IMR-90 (cell line): ENCODE results near the gene DPP6. TPM values are rescaled to one million over a fixed set of nuclear protein-coding genes. Genes with fewer than 3 reads are reported as not detected.

Experiments used
- ATAC-seq: fragments of 200-7000 bp; cut with Tn5 transposase; 2 replicates; pipeline ENCODE4 v1.9.1; 2020; ENCODE audit warnings: low read depth, mild to moderate bottlenecking, moderate library complexity
- BruUV-seq: library from RNA; stranded (reverse); fragments of 400-500 nt; replicated peaks from 2 replicates; lab custom pipeline; 2021; lab: Mats Ljungman, UMichigan
- CTCF ChIA-PET: fragments of 300-600 bp; formaldehyde crosslinking; extraction: SDS; loops from one replicate; lab custom pipeline; 2021; ENCODE audit warnings: antibody characterized with exemption; lab: Yijun Ruan, JAX
- POLR2A ChIA-PET: fragments of 300-600 bp; sonication (Branson Sonifier 250); formaldehyde crosslinking; loops from one replicate; lab custom pipeline; 2022; ENCODE audit warnings: antibody characterized with exemption; ENCODE audit not compliant: unreplicated experiment; lab: Charles Lee
- DNase-seq: peaks from one replicate; pipeline ENCODE4 v3.0.0; 2013
- H2AFZ ChIP-seq: replicated peaks from 2 replicates; pipeline ENCODE3; 2013; ENCODE audit warnings: low read length, mild to moderate bottlenecking; ENCODE audit not compliant: poor library complexity
- H2AK5ac ChIP-seq: 2 replicates; pipeline ENCODE4 v1.6.1; 2013; ENCODE audit warnings: low read depth, low read length, inconsistent platforms
- H2AK9ac ChIP-seq: replicated peaks from 2 replicates; pipeline ENCODE3; 2013; ENCODE audit warnings: mild to moderate bottlenecking, low read depth, low read length, moderate library complexity; ENCODE audit not compliant: poor library complexity
- H2BK120ac ChIP-seq: 2 replicates; pipeline ENCODE4 v1.6.1; 2013; ENCODE audit warnings: low read depth, low read length, inconsistent platforms
- H2BK15ac ChIP-seq: 3 replicates; pipeline ENCODE4 v1.6.1; 2013; ENCODE audit warnings: low read depth, low read length, inconsistent platforms
- H2BK20ac ChIP-seq: 2 replicates; pipeline ENCODE4 v1.6.1; 2013; ENCODE audit warnings: low read depth, mild to moderate bottlenecking, inconsistent platforms, low read length, moderate library complexity
- H2BK5ac ChIP-seq: 2 replicates; pipeline ENCODE4 v1.6.1; 2013; ENCODE audit warnings: mild to moderate bottlenecking, low read depth, low read length, inconsistent platforms; ENCODE audit not compliant: poor library complexity, severe bottlenecking
- H3K14ac ChIP-seq: replicated peaks from 2 replicates; pipeline ENCODE4 v1.6.1; 2013; ENCODE audit warnings: low read depth, low read length, inconsistent platforms
- H3K18ac ChIP-seq: 2 replicates; pipeline ENCODE4 v1.6.1; 2013; ENCODE audit warnings: low read depth, low read length, control low read depth
- H3K23ac ChIP-seq: 2 replicates; pipeline ENCODE4 v1.6.1; 2013; ENCODE audit warnings: low read depth, low read length, inconsistent platforms
- H3K27ac ChIP-seq: 2 replicates; pipeline ENCODE4 v1.5.1; 2013; ENCODE audit warnings: mild to moderate bottlenecking, control low read depth, low read length; ENCODE audit not compliant: insufficient read depth
- H3K27me3 ChIP-seq: 2 replicates; pipeline ENCODE4 v1.6.1; 2013; ENCODE audit warnings: low read length; ENCODE audit not compliant: control insufficient read depth, insufficient read depth
- H3K36me3 ChIP-seq: 2 replicates; pipeline ENCODE4 v1.6.1; 2013; ENCODE audit warnings: low read length, mixed read lengths; ENCODE audit not compliant: control insufficient read depth, insufficient read depth
- H3K4ac ChIP-seq: 2 replicates; pipeline ENCODE4 v1.6.1; 2013; ENCODE audit warnings: low read depth, low read length, inconsistent platforms
- H3K4me1 ChIP-seq: 2 replicates; pipeline ENCODE4 v1.6.1; 2013; ENCODE audit warnings: low read length, mixed read lengths; ENCODE audit not compliant: control insufficient read depth, insufficient read depth
- H3K4me2 ChIP-seq: 2 replicates; pipeline ENCODE4 v1.6.1; 2013; ENCODE audit warnings: low read depth, mild to moderate bottlenecking, control low read depth, low read length, moderate library complexity
- H3K4me3 ChIP-seq: 2 replicates; pipeline ENCODE4 v1.5.1; 2013; ENCODE audit warnings: low read depth, mild to moderate bottlenecking, control low read depth, low read length, moderate library complexity; ENCODE audit not compliant: insufficient read depth
- H3K56ac ChIP-seq: 2 replicates; pipeline ENCODE4 v1.6.1; 2013; ENCODE audit warnings: low read length, inconsistent platforms; ENCODE audit not compliant: insufficient read depth; ENCODE audit errors: extremely low read depth
- H3K79me1 ChIP-seq, 2 experiments: 2 replicates each; pipeline ENCODE4 v1.6.1; 2013; ENCODE audit warnings: low read length in 2 of 2, inconsistent platforms in 1 of 2, low read depth in 1 of 2
- H3K9ac ChIP-seq: 2 replicates; pipeline ENCODE4 v1.6.1; 2013; ENCODE audit warnings: low read depth, low read length, control low read depth
- H3K9me1 ChIP-seq: 2 replicates; pipeline ENCODE4 v1.6.1; 2013; ENCODE audit warnings: low read length, inconsistent platforms; ENCODE audit not compliant: insufficient read depth
- H3K9me3 ChIP-seq: 2 replicates; pipeline ENCODE4 v1.6.1; 2013; ENCODE audit warnings: low read length; ENCODE audit not compliant: control insufficient read depth, insufficient read depth
- H4K20me1 ChIP-seq: 2 replicates; pipeline ENCODE4 v1.6.1; 2013; ENCODE audit warnings: low read length, inconsistent platforms; ENCODE audit not compliant: insufficient read depth
- H4K5ac ChIP-seq: 2 replicates; pipeline ENCODE4 v1.6.1; 2013; ENCODE audit warnings: mild to moderate bottlenecking, low read depth, low read length, control low read depth
- H4K8ac ChIP-seq, 2 experiments: 2 replicates each; pipeline ENCODE4 v1.6.1; 2013; ENCODE audit warnings: low read depth in 2 of 2, low read length in 2 of 2, control low read depth in 1 of 2, inconsistent platforms in 1 of 2
- H4K91ac ChIP-seq: 2 replicates; pipeline ENCODE4 v1.6.1; 2013; ENCODE audit warnings: low read depth, low read length, inconsistent platforms; ENCODE audit not compliant: insufficient read depth
- BHLHE40 ChIP-seq: fragments of 150-350 bp; IDR thresholded peaks from 2 replicates; pipeline ENCODE4 v1.6.1; 2016; ENCODE audit warnings: mild to moderate bottlenecking, low read depth, low read length
- CEBPB ChIP-seq: IDR thresholded peaks from 2 replicates; pipeline ENCODE4 v1.6.1; 2012; ENCODE audit warnings: low read depth, low read length, improper control_type of control experiment
- CHD1 ChIP-seq: IDR thresholded peaks from 2 replicates; pipeline ENCODE4 v1.6.1; 2012; ENCODE audit warnings: low read depth, low read length, improper control_type of control experiment
- FOS ChIP-seq: fragments of 150-350 bp; IDR thresholded peaks from 2 replicates; pipeline ENCODE4 v1.6.1; 2016; ENCODE audit warnings: low read depth, low read length
- MAFK ChIP-seq: IDR thresholded peaks from 2 replicates; pipeline ENCODE4 v1.6.1; 2012; ENCODE audit warnings: low read depth, low read length, improper control_type of control experiment
- MAZ ChIP-seq: IDR thresholded peaks from 2 replicates; pipeline ENCODE4 v1.6.1; 2012; ENCODE audit warnings: low read depth, mild to moderate bottlenecking, low read length, improper control_type of control experiment, moderate library complexity, borderline replicate concordance
- MXI1 ChIP-seq: IDR thresholded peaks from 2 replicates; pipeline ENCODE4 v1.6.1; 2012; ENCODE audit warnings: low read depth, mild to moderate bottlenecking, low read length, moderate library complexity, borderline replicate concordance
- NFE2L2 ChIP-seq: fragments of 150-350 bp; IDR thresholded peaks from 2 replicates; pipeline ENCODE4 v1.6.1; 2016; ENCODE audit warnings: low read depth, mild to moderate bottlenecking, low read length
- POLR2A ChIP-seq: IDR thresholded peaks from 2 replicates; pipeline ENCODE4 v1.6.1; 2012; ENCODE audit warnings: mild to moderate bottlenecking, low read depth, low read length
- RAD21 ChIP-seq: IDR thresholded peaks from 2 replicates; pipeline ENCODE4 v1.6.1; 2012; ENCODE audit warnings: low read length, improper control_type of control experiment
- RCOR1 ChIP-seq: IDR thresholded peaks from 2 replicates; pipeline ENCODE4 v1.6.1; 2012; ENCODE audit warnings: mild to moderate bottlenecking, low read length, improper control_type of control experiment; ENCODE audit not compliant: insufficient replicate concordance
- RFX5 ChIP-seq: IDR thresholded peaks from 2 replicates; pipeline ENCODE4 v1.8.0; 2012; ENCODE audit warnings: low read depth, mild to moderate bottlenecking, low read length, moderate library complexity
- SMC3 ChIP-seq: fragments of 150-350 bp; IDR thresholded peaks from 2 replicates; pipeline ENCODE4 v1.6.1; 2016; ENCODE audit warnings: low read depth, mild to moderate bottlenecking, antibody characterized with exemption, low read length, moderate library complexity
- USF2 ChIP-seq: fragments of 150-350 bp; IDR thresholded peaks from 2 replicates; pipeline ENCODE4 v1.6.1; 2017; ENCODE audit warnings: mild to moderate bottlenecking, antibody characterized with exemption, low read length, low read depth
- WGBS, 2 experiments: methylation state at CpG; one replicate each; pipeline versions ENCODE4 v1.1.5 to v1.1.7; 2013; ENCODE audit warnings: missing lambda C conversion rate in 2 of 2; ENCODE audit not compliant: insufficient read length in 1 of 2; ENCODE audit errors: extremely low coverage in 2 of 2; 5-methylcytosine and 5-hydroxymethylcytosine counted together
- dilution Hi-C: fragments of 300-500 bp; cut with HindIII; formaldehyde crosslinking; loops from one replicate; pipeline ENCODE4 v1.14.3; 2018; ENCODE audit warnings: low sequenced_read_pairs; ENCODE audit not compliant: unreplicated experiment
- in situ Hi-C: fragments of 300-500 bp; cut with MboI; formaldehyde crosslinking; loops from 3 replicates; pipeline ENCODE4 v1.14.3; 2019; ENCODE audit warnings: low sequenced_read_pairs, inconsistent platforms, mixed read lengths
- intact Hi-C: fragments of 100-400 bp; cut with micrococcal nuclease; formaldehyde crosslinking; loops from 2 replicates; pipeline ENCODE4 v1.10.0; 2022
- polyA plus RNA-seq, 3 experiments: library from polyadenylated mRNA; depleted of rRNA; stranded (reverse); fragments of >200 nt; gene quantifications; 2 replicates each; pipeline ENCODE4 v1.2.3, GENCODE V29; 2012; ENCODE audit warnings: low replicate concordance in 1 of 3
- total RNA-seq: library from RNA; depleted of rRNA; stranded (reverse); fragments of >200 nt; gene quantifications from 2 replicates; pipeline ENCODE4 v1.2.3, GENCODE V29; 2012
- TF ChIP-seq, protein P1 (sequence below): fragments of 150-350 bp; IDR thresholded peaks from 2 replicates; pipeline ENCODE4 v1.6.1; 2016; ENCODE audit warnings: low read depth, mild to moderate bottlenecking, low read length, moderate library complexity, borderline replicate concordance
- TF ChIP-seq, protein P2 (sequence below): conservative IDR thresholded peaks from 2 replicates; pipeline ENCODE4 v1.5.1; 2012; ENCODE audit warnings: mild to moderate bottlenecking, low read depth, low read length, improper control_type of control experiment

DPP6 gene
- total and polyA plus RNA-seq, 2 of the 4 experiments (the other 2 are of a cell fraction): not detected

DNA sequence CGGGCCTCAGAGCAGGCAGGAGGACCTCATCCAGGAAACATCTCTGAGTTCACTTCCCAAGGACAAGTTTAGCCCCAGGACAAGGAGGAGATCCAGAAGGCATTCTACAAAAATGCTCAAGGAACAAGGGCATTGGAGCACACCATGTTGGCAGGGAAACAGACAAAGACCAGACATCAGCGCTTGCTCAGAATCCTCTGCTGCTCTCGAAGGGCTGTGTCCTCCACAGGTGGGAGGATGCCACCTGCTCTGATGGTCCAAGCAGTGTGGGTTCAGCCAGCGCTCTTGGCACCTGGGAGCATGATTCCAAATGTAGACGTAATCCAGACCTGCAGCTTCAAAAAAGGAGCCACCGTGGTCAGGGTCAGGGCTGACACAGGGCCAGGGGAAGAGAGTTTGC is 160.7 kb downstream of the DPP6 start:
- no peak overlapping the region for H3K56ac ChIP-seq
- no peak overlapping the region for H2BK5ac ChIP-seq
- no peaks in the 10 kb centered on the region for H3K4me1 ChIP-seq
- H2AFZ ChIP-seq: no peak overlapping the region
- no peak overlapping the region for H3K23ac ChIP-seq
- no peak overlapping the region for H4K91ac ChIP-seq
- no peak overlapping the region for H2BK120ac ChIP-seq
- no TSS peak for BruUV-seq
- DNase-seq: no peak
- H3K9me1 ChIP-seq: no peaks in the 10 kb centered on the region
- TF ChIP-seq MXI1 (no peak), MAZ (no peak), POLR2A (no peak), FOS (no peak), CEBPB (no peak), RCOR1 (no peak), MAFK (no peak), RAD21 (no peak), CHD1 (no peak), SMC3 (no peak), RFX5 (no peak), NFE2L2 (no peak), BHLHE40 (no peak), USF2 (no peak)
- TF ChIP-seq, protein P1, sequence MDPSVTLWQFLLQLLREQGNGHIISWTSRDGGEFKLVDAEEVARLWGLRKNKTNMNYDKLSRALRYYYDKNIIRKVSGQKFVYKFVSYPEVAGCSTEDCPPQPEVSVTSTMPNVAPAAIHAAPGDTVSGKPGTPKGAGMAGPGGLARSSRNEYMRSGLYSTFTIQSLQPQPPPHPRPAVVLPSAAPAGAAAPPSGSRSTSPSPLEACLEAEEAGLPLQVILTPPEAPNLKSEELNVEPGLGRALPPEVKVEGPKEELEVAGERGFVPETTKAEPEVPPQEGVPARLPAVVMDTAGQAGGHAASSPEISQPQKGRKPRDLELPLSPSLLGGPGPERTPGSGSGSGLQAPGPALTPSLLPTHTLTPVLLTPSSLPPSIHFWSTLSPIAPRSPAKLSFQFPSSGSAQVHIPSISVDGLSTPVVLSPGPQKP: no peak
- TF ChIP-seq, protein P2, sequence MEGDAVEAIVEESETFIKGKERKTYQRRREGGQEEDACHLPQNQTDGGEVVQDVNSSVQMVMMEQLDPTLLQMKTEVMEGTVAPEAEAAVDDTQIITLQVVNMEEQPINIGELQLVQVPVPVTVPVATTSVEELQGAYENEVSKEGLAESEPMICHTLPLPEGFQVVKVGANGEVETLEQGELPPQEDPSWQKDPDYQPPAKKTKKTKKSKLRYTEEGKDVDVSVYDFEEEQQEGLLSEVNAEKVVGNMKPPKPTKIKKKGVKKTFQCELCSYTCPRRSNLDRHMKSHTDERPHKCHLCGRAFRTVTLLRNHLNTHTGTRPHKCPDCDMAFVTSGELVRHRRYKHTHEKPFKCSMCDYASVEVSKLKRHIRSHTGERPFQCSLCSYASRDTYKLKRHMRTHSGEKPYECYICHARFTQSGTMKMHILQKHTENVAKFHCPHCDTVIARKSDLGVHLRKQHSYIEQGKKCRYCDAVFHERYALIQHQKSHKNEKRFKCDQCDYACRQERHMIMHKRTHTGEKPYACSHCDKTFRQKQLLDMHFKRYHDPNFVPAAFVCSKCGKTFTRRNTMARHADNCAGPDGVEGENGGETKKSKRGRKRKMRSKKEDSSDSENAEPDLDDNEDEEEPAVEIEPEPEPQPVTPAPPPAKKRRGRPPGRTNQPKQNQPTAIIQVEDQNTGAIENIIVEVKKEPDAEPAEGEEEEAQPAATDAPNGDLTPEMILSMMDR: no peak
- no peak for ATAC-seq
- H3K27me3 ChIP-seq: no peaks in the 10 kb centered on the region
- H4K20me1 ChIP-seq: no peaks in the 10 kb centered on the region
- H2AK5ac ChIP-seq: no peak overlapping the region
- no peak overlapping the region for H3K18ac ChIP-seq
- no peak overlapping the region for H3K14ac ChIP-seq
- in situ Hi-C loops: no loop called here
- H3K79me1 ChIP-seq: no peaks in the 10 kb centered on the region
- ChIA-PET CTCF (no interaction called here), POLR2A (no interaction called here)
- WGBS, 2 experiments: 100% methylated on average over 1 of the region's 6 CpGs; no CpG with 5 or more reads in 1 of the 2 experiments
- H4K5ac ChIP-seq: no peak overlapping the region
- no peak overlapping the region for H4K8ac ChIP-seq
- no peak overlapping the region for H3K4me3 ChIP-seq
- H3K27ac ChIP-seq: no peak overlapping the region
- H3K4me2 ChIP-seq: no peak overlapping the region
- dilution Hi-C loops: no loop called here
- H2BK15ac ChIP-seq: no peak overlapping the region
- intact Hi-C loops: no loop called here
- H2BK20ac ChIP-seq: no peak overlapping the region
- no peak overlapping the region for H3K4ac ChIP-seq
- H3K9ac ChIP-seq: no peak overlapping the region
- H3K9me3 ChIP-seq: peaks cover 41% of the 10 kb centered on the region
- H2AK9ac ChIP-seq: no peak overlapping the region
- no peaks in the 10 kb centered on the region for H3K36me3 ChIP-seq
